LoVo (cell line): Measurements from ENCODE around the gene SERINC5.
A peak's percentile ranks its signal among the peaks of the same experiment; 100 is the strongest.
"Not testable (repeated sequence)": the region's sequence is repeated elsewhere in the genome, so short reads cannot be mapped to it uniquely, and the experiment has no call there.

ENCODE experiments used
- DNase-seq: peaks from one replicate; pipeline ENCODE4 v3.0.0-alpha.2; 2016; ENCODE audit warnings: low spot score

The SERINC5 gene

DNA sequence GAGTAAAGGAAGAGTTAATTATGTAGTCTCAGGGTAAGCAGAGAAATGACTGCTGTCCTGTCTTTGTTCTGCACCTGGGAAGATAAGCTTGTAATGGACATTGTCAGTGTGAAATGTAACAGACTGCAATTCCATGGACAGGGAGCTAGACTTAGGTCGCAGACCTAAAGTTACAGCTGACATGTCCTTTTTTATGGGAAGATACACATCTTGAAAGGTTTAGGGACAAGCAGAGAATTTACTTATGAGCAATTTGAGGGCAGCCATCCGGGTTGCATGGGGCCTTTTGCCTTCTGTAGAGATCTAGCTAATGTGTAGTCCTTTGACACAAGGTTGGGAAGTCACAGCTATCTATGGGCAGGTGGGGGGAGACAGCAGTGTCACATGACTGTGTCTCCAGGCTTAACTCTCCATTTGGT is 85.7 kb downstream of the SERINC5 start:
- DNase-seq: no peak

GRCh38 chr5:80168388-80169028 is 87.3 kb downstream of the SERINC5 start:
- no peak for DNase-seq

GRCh38 chr5:80165452-80165851 is 90.4 kb downstream of the SERINC5 start:
- no peak for DNase-seq

DNA sequence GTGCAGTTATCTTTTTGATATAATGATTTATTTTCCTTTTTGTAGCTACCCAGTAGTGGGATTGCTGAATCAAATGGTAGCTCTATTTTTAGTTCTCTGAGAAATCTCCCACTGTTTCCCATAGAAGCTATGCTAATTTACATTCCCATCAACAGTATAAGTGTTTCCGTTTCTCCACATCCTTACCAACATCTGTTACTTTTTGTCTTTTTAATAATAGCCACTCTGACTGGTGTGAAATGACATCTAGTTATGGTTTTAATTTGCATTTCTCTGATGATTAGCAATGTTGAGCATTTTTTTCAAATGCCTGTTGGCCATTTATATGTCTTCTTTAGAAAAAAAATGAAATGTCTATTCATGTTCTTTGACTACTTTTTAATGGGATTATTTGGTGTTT is 94.7 kb downstream of the SERINC5 start:
- no peak for DNase-seq

DNA sequence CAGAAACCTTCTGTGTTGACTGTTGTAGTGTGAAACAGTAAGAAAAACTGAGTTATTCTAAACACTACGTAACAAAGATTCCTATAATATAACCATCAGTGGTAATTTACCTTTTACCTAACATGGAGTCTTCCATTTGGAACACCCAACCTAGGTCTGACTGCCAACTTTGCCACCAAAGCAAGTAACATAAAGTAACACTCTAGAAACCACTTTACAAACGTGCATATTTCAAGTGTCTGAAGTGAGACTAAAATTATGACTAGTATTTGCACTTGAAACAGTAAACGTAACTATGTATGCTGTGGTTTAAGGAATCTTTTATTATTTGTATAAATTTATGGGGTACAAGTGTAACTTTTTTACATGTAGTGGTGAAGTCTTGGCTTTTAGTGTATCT is 95.6 kb downstream of the SERINC5 start:
- no peak for DNase-seq

DNA sequence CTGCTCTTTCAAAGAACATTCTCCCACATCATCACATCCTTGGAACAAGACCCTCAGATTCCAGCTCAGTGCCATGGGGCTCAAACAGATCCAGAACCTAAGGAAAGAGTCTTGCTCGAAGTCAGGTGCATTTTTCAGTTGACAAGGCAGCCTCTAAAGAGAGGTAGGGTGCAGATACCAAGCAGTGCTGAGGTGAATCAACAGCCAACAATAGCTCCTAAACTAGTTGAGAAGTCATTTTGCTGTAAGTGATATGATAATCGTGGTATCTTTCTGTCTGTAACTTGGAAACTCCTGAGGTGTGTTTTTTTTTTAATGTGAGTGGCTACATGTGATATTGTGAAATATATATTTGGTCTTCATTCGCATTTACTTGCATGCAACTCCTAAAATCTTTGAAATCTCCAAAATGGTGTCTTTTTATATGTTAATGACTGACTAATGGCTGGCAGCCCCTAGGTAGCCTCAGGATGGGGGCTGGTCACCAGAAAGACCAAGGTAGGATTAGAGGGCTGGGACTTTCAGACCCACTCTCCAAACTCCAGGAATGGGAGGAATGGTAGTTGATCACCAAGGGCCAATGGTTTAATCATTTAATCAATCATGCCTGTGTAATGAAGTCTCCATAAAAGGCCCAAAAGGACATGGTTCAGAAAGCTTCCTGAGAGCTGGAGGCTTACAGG is 96.6 kb downstream of the SERINC5 start:
- DNase-seq: no peak

DNA sequence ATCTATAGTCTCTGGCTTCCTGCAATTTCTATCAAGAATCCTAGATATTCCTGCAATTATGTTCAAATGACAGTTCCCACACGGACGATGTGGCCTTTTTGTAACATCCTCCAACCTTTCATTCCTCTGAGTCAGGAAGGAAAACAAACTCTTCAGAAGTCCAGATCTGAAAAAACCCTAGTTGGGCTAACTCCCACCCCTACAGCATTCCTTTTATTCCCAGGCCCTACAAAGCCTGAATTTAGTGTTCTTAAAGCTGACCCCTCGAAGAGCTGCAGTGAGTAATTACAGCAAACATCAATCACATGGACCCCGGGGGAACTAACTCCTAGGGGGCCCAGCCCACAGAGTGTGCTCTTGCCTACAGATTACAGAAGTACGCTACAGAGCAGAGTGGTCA is 99.7 kb downstream of the SERINC5 start:
- DNase-seq: no peak

- no peak for DNase-seq
These were observed 101.1 kb downstream of the SERINC5 start for GRCh38 chr5:80154749-80155148.

GRCh38 chr5:80154289-80154688 is 101.6 kb downstream of the SERINC5 start:
- not testable (repeated sequence) for DNase-seq

DNA sequence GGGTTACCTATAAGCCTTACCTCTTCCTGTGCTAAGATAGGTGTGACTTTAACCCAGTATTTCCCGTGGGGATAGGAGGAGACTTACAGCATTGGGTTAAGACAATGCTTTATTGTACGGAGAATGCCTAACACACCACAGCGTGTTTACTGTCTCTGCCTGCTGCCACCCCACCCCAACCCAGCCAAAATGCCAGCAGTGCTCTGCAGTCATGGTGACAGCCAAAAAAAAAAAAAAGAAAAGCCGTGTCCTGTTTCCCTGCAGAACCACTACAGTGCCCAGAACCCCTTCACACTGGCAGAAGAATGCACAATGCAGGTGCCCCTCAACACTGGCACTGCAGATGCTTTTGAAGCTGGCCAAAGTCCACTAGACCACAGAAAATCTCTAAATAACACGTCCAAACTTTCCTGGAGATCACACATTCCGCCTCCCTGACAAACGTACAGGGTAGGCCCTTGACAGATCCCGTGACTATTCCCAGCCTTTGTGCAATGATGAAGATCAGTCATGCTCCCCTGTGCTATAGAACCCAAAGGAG is 102.2 kb downstream of the SERINC5 start:
- DNase-seq: peak; percentile 9

DNA sequence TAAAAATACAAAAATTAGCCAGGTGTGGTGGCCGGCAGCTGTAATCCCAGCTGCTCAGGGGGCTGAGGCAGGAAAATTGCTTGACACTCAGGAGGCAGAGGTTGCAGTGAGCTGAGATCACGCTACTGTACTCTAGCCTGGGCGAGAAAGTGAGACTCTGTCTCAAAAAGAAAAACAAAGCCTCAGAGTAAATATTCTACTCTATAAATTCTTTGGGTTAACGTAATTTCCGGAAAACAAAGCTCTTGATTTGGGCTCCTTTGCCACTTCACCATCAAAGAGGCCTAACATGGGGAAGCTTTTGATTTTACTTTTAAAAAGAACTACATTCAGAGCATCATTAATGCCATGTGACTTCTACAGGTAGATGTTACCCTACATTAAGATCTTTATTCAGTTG is 103.1 kb downstream of the SERINC5 start:
- DNase-seq: no peak

- DNase-seq: no peak
These were observed 104.0 kb downstream of the SERINC5 start for GRCh38 chr5:80151890-80152289.

- no peak for DNase-seq
These were observed 105.1 kb downstream of the SERINC5 start for GRCh38 chr5:80150731-80151130.

- no peak for DNase-seq
These were observed 106.7 kb downstream of the SERINC5 start for GRCh38 chr5:80149161-80149609.

- DNase-seq: no peak
These were observed 108.6 kb downstream of the SERINC5 start for GRCh38 chr5:80147119-80147815.

GRCh38 chr5:80146046-80146445 is 109.8 kb downstream of the SERINC5 start:
- DNase-seq: no peak

- no peak for DNase-seq
These were observed 112.4 kb downstream of the SERINC5 start for GRCh38 chr5:80143491-80143890.

- no peak for DNase-seq
These were observed 112.9 kb downstream of the SERINC5 start for GRCh38 chr5:80142996-80143395.

- no peak for DNase-seq
These were observed 114.2 kb downstream of the SERINC5 start for GRCh38 chr5:80141681-80142080.

DNA sequence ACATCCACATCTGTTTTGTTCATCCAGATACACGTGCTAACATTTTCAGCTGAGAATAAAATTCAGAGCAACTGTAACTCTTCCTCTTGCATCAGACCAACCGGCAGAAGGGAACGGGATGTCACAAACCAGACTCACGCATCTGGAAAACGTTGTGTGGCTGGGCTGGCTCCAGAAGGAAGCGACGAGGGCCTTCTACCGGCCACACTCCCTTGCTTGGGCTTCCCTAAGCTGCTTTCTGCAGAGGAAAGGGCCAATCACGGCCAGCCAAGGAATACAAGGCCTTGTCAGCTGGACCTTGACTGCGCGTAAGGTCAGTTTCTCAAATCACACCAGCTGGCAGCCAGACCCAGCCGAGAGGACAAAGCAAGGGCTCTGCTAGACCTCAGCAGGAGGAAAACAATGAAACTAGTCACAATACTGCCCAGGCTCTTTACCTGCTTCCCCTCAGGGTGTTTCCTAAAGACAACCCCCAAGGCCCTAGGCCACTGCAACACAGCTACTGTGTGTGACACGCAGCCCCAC is 114.6 kb downstream of the SERINC5 start:
- DNase-seq: no peak

DNA sequence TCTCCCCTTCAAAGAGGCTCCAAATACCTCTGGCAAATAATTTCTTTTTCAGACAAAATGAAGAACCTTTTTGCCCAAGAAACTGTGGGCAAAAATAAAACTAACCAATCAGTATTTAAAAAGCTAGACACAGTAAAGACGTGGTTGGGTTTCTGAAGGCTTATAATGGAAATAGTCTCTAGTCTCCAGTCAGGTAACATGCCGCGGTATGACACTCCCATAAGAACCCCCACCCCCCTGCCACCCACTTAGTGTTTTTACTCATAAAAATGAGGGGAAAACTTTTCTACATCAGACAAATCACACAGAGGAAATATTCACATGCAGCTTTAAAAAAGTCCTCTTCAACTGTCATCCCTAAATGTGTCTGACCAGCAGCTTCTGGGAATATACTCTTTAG is 115.4 kb downstream of the SERINC5 start:
- no peak for DNase-seq

- DNase-seq: no peak
These were observed 116.3 kb downstream of the SERINC5 start for GRCh38 chr5:80139466-80139972.
